ENCODE measurements around the gene SRRD.

Gene SRRD

GRCh38 chr22:26479043-26479791 is 4.5 kb upstream of the SRRD start:
- H3K4me2 ChIP-seq (ENCODE audit: low read length) = peak overlapping the region; percentile 92
- peaks cover 41% of the 10 kb centered on the region for H3K4me1 ChIP-seq (ENCODE audit: low read length)
- peaks cover 44% of the 10 kb centered on the region for H3K79me2 ChIP-seq (ENCODE audit: low read length)
- peak overlapping the region; percentile 54 for H3K4me3 ChIP-seq (ENCODE audit: low read length)
- H3K36me3 ChIP-seq (replicated peaks; ENCODE audit: low read depth, low read length) = peaks cover 35% of the 10 kb centered on the region
- no peaks in the 10 kb centered on the region for H3K27me3 ChIP-seq (ENCODE audit: low read depth, low read length)
- no peaks in the 10 kb centered on the region for H3K9me3 ChIP-seq (ENCODE audit: insufficient read depth, low read length)
- no peaks in the 10 kb centered on the region for H4K20me1 ChIP-seq (ENCODE audit: insufficient read depth, low read length)
- H3K9ac ChIP-seq (ENCODE audit: low read length) = peak overlapping the region; percentile 17; the same call in 1 of the 2 replicates
- no peak overlapping the region for H2AFZ ChIP-seq (ENCODE audit: low read depth, low read length)
- no peak overlapping the region for H3K27ac ChIP-seq (ENCODE audit: low read length)
- no peak for TF ChIP-seq EZH2phosphoT487 (IDR thresholded peaks at IDR 0.05; ENCODE audit: low read depth)
- TF ChIP-seq, protein P1, sequence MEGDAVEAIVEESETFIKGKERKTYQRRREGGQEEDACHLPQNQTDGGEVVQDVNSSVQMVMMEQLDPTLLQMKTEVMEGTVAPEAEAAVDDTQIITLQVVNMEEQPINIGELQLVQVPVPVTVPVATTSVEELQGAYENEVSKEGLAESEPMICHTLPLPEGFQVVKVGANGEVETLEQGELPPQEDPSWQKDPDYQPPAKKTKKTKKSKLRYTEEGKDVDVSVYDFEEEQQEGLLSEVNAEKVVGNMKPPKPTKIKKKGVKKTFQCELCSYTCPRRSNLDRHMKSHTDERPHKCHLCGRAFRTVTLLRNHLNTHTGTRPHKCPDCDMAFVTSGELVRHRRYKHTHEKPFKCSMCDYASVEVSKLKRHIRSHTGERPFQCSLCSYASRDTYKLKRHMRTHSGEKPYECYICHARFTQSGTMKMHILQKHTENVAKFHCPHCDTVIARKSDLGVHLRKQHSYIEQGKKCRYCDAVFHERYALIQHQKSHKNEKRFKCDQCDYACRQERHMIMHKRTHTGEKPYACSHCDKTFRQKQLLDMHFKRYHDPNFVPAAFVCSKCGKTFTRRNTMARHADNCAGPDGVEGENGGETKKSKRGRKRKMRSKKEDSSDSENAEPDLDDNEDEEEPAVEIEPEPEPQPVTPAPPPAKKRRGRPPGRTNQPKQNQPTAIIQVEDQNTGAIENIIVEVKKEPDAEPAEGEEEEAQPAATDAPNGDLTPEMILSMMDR (IDR thresholded peaks at IDR 0.05; ENCODE audit: low read depth, low read length) = no peak; the same call in 1 of the 2 replicates

DNA sequence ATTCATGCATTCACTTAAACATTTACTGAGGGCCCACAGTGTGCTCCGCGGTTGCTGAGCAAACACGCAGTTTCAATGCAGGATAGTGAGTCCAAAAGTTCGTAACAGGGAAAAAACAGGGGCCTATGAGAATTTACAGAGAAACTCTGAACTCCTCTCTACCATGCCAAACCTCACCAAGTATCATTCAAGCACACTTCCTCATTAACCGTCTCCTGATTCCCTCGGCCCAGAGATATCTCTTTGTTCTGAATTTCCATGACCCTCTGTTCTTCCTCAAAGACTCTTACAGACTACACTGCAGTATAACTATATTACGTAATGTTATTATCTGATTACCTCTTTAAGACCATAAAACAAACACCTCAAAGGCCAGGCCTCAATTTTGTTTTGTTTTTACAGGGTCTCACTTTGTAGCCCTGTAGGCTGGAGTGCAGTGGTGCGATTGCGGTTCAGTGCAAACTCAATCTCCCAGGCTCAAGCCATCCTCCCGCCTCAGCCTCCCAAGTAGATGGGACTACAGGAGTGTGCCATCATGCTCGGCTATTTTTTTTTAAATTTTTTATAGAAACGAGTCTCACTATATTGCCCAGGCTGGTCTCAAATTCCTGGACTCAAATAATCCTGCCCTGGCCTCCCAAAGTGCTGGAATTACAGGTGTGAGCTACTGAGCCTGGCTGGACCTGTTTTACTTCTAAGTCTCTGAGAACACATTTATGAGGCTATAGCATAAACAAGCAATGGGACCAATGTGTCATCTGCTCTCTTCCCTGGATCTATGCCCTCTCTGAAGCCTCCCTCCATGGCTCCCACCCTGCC is 3.7 kb upstream of the SRRD start:
- Histone ChIP-seq H3K9me3 (ENCODE audit: insufficient read depth, low read length) (no peaks in the 10 kb centered on the region), H4K20me1 (ENCODE audit: insufficient read depth, low read length) (0 out of 2 replicates have a peak, but pooled peaks cover under 1% of the 10 kb centered on the region), H2AFZ (ENCODE audit: low read depth, low read length) (no peak overlapping the region), H3K36me3 (replicated peaks; ENCODE audit: low read depth, low read length) (peaks cover 27% of the 10 kb centered on the region), H3K27ac (ENCODE audit: low read length) (no peak overlapping the region), H3K4me1 (ENCODE audit: low read length) (peaks cover 48% of the 10 kb centered on the region), H3K4me2 (ENCODE audit: low read length) (peak overlapping the region; percentile 92), H3K79me2 (ENCODE audit: low read length) (peaks cover 52% of the 10 kb centered on the region), H3K27me3 (ENCODE audit: low read depth, low read length) (no peaks in the 10 kb centered on the region), H3K9ac (ENCODE audit: low read length) (peak overlapping the region; percentile 17; the same call in 1 of the 2 replicates), H3K4me3 (ENCODE audit: low read length) (peak overlapping the region; percentile 54)
- TF ChIP-seq, protein P1 (IDR thresholded peaks at IDR 0.05; ENCODE audit: low read depth, low read length) = no peak
- no peak for TF ChIP-seq EZH2phosphoT487 (IDR thresholded peaks at IDR 0.05; ENCODE audit: low read depth)

- H3K27ac ChIP-seq (ENCODE audit: low read length) = no peak overlapping the region
- H3K4me2 ChIP-seq (ENCODE audit: low read length) = peak overlapping the region; percentile 92; the same call in 1 of the 2 replicates
- H3K79me2 ChIP-seq (ENCODE audit: low read length) = peaks cover 57% of the 10 kb centered on the region
Measured at GRCh38 chr22:26480611-26480932, 3.1 kb upstream of the SRRD start.

More at GRCh38 chr22:26480611-26480932, 3.1 kb upstream of the SRRD start:
- H3K36me3 ChIP-seq (replicated peaks; ENCODE audit: low read depth, low read length) = peaks cover 26% of the 10 kb centered on the region
- H3K27me3 ChIP-seq (ENCODE audit: low read depth, low read length) = no peaks in the 10 kb centered on the region
- peaks cover 53% of the 10 kb centered on the region for H3K4me1 ChIP-seq (ENCODE audit: low read length)
- 0 out of 2 replicates have a peak, but pooled peaks cover 4% of the 10 kb centered on the region for H4K20me1 ChIP-seq (ENCODE audit: insufficient read depth, low read length)
- H3K4me3 ChIP-seq (ENCODE audit: low read length) = no peak overlapping the region
- H2AFZ ChIP-seq (ENCODE audit: low read depth, low read length) = no peak overlapping the region
- no peak for TF ChIP-seq EZH2phosphoT487 (IDR thresholded peaks at IDR 0.05; ENCODE audit: low read depth)
- TF ChIP-seq, protein P1 (IDR thresholded peaks at IDR 0.05; ENCODE audit: low read depth, low read length) = no peak
- H3K9ac ChIP-seq (ENCODE audit: low read length) = no peak overlapping the region
- H3K9me3 ChIP-seq (ENCODE audit: insufficient read depth, low read length) = no peaks in the 10 kb centered on the region
